H1 (cell line): ENCODE data around the gene ADCY5.

Experiments used
- BRCA1 ChIP-seq: IDR thresholded peaks from 2 replicates; pipeline ENCODE4 v1.6.1; 2012; ENCODE audit warnings: low read depth, low read length, improper control_type of control experiment
- CHD1 ChIP-seq: IDR thresholded peaks from 2 replicates; pipeline ENCODE4 v1.6.1; 2012; ENCODE audit warnings: low read depth, low read length, improper control_type of control experiment
- EGR1 ChIP-seq: IDR thresholded peaks from 2 replicates; pipeline ENCODE4 v1.6.1; 2011; ENCODE audit warnings: low read depth, low read length, borderline replicate concordance
- EZH2 ChIP-seq: fragments of 200-600 bp; sonication (generic); IDR thresholded peaks from 2 replicates; pipeline ENCODE4 v1.7.1; 2012; ENCODE audit warnings: low read depth, mild to moderate bottlenecking, moderate library complexity, low read length, inconsistent platforms; ENCODE audit not compliant: severe bottlenecking
- FOSL1 ChIP-seq: IDR thresholded peaks from 2 replicates; pipeline ENCODE4 v1.6.1; 2011; ENCODE audit warnings: mild to moderate bottlenecking, low read depth, low read length, moderate library complexity; ENCODE audit not compliant: insufficient read depth
- HDAC6 ChIP-seq: IDR thresholded peaks from one replicate; pipeline ENCODE4 v1.7.1; 2012; ENCODE audit warnings: low read depth, mild to moderate bottlenecking, inconsistent platforms, low read length, moderate library complexity

GRCh38 chr3:123246866-123247265 lies 202.0 kb downstream of the ADCY5 start:
- no peak for TF ChIP-seq BRCA1
- no peak for TF ChIP-seq HDAC6
- TF ChIP-seq FOSL1 = no peak
- no peak for TF ChIP-seq CHD1
- no peak for TF ChIP-seq EGR1
- no peak for TF ChIP-seq EZH2
